B cell (primary cell): Measurements from ENCODE around the gene LRCH3.

Experiments
- CTCF ChIP-seq: fragments of 200-600 bp; IDR thresholded peaks from one replicate; pipeline ENCODE4 v1.8.0; 2022; ENCODE audit warnings: antibody characterized with exemption, mild to moderate bottlenecking
- EZH2 ChIP-seq: IDR thresholded peaks from 2 replicates; pipeline ENCODE4 v1.6.1; 2012; ENCODE audit warnings: borderline replicate concordance, low read depth, mild to moderate bottlenecking, moderate library complexity, low read length; ENCODE audit not compliant: insufficient read depth, poor library complexity, severe bottlenecking

GRCh38 chr3:197746209-197746608 lies 44.8 kb upstream of the LRCH3 start:
- no peak for TF ChIP-seq CTCF
- no peak for TF ChIP-seq EZH2
